Endothelial cell of umbilical vein (primary cell): ENCODE data around the gene SPATA24. TPM values are rescaled to one million over a fixed set of nuclear protein-coding genes. Genes with fewer than 3 reads are reported as not detected.

Experiments used
- BruUV-seq: library from RNA; stranded (reverse); fragments of 400-500 nt; replicated peaks from 2 replicates; lab custom pipeline; 2021; lab: Mats Ljungman, UMichigan
- CTCF ChIA-PET: fragments of 300-600, 350-600 bp; sonication (Branson Sonifier 250); formaldehyde crosslinking; loops from one replicate; lab custom pipeline; 2021; ENCODE audit warnings: antibody characterized with exemption, inconsistent platforms; lab: Charles Lee
- POLR2A ChIA-PET: fragments of 300-600, 350-600 bp; sonication (Branson Sonifier 250); formaldehyde crosslinking; loops from one replicate; lab custom pipeline; 2021; ENCODE audit warnings: antibody characterized with exemption, inconsistent platforms; lab: Charles Lee
- DNase-seq: peaks from one replicate; pipeline ENCODE4 v3.0.0-alpha.2; 2011; ENCODE audit warnings: low read depth, low spot score
- FAIRE-seq: peaks from 2 replicates; lab custom pipeline; 2011; peaks lifted over from hg19 to GRCh38; lab: Jason Lieb, UNC
- H2AFZ ChIP-seq: 2 replicates; pipeline ENCODE4 v1.6.0; 2012; ENCODE audit warnings: low read depth, low read length, control low read depth, inconsistent platforms
- H3K27ac ChIP-seq: 2 replicates; pipeline ENCODE4 v1.5.1; 2011; ENCODE audit warnings: low read depth, mild to moderate bottlenecking, control low read depth, low read length, moderate library complexity; ENCODE audit not compliant: insufficient read depth
- H3K27me3 ChIP-seq, 2 experiments: 2 replicates each; pipeline versions ENCODE4 v1.6.0 to v1.6.1; 2011; ENCODE audit warnings: low read length in 2 of 2, mixed read lengths in 1 of 2; ENCODE audit not compliant: control insufficient read depth in 2 of 2, insufficient read depth in 2 of 2
- H3K36me3 ChIP-seq, 2 experiments: 2 replicates in 1 of 2; 3 replicates in 1 of 2; pipeline ENCODE4 v1.5.1; 2011; ENCODE audit warnings: low read length in 2 of 2, mild to moderate bottlenecking in 1 of 2, moderate library complexity in 1 of 2; ENCODE audit not compliant: control insufficient read depth in 2 of 2, insufficient read depth in 2 of 2; ENCODE audit errors: extremely low read depth in 1 of 2
- H3K4me1 ChIP-seq: 3 replicates; pipeline ENCODE4 v1.5.1; 2011; ENCODE audit warnings: mild to moderate bottlenecking, low read length; ENCODE audit not compliant: control insufficient read depth, insufficient read depth; ENCODE audit errors: extremely low read depth
- H3K4me2 ChIP-seq: 2 replicates; pipeline ENCODE4 v1.6.1; 2011; ENCODE audit warnings: low read length, control low read depth, mixed read lengths; ENCODE audit not compliant: insufficient read depth
- H3K4me3 ChIP-seq, 3 experiments: fragments of 200-600 bp in 1 of 3; sonication (generic), shearing (Covaris generic) in 1 of 3; replicated peaks in 1 of 3; 2 replicates each; pipeline ENCODE4 v1.5.1; 2011 to 2016; ENCODE audit warnings: control low read depth in 3 of 3, low read length in 3 of 3, mild to moderate bottlenecking in 2 of 3, inconsistent platforms in 1 of 3, low read depth in 1 of 3, moderate library complexity in 1 of 3; ENCODE audit not compliant: insufficient read depth in 1 of 3
- H3K79me2 ChIP-seq: 2 replicates; pipeline ENCODE4 v1.6.0; 2012; ENCODE audit warnings: low read length, inconsistent platforms; ENCODE audit not compliant: control insufficient read depth, insufficient read depth
- H3K9ac ChIP-seq: replicated peaks from 2 replicates; pipeline ENCODE3; 2011; ENCODE audit warnings: low read length, control low read depth; ENCODE audit not compliant: insufficient read depth; ENCODE audit errors: extremely low read depth
- H3K9me1 ChIP-seq: replicated peaks from 3 replicates; pipeline ENCODE4 v1.6.0; 2011; ENCODE audit warnings: mild to moderate bottlenecking, low read length; ENCODE audit not compliant: control insufficient read depth, insufficient read depth; ENCODE audit errors: extremely low read depth
- H3K9me3 ChIP-seq: replicated peaks from 2 replicates; pipeline ENCODE4 v1.5.1; 2012; ENCODE audit warnings: low read length, inconsistent platforms; ENCODE audit not compliant: control insufficient read depth, insufficient read depth
- H4K20me1 ChIP-seq: replicated peaks from 2 replicates; pipeline ENCODE3; 2011; ENCODE audit warnings: mild to moderate bottlenecking, low read length; ENCODE audit not compliant: control insufficient read depth, insufficient read depth; ENCODE audit errors: extremely low read depth
- CTCF ChIP-seq, 2 donors: IDR thresholded peaks; 1 replicate in 1 of 2; 2 replicates in 1 of 2; pipeline ENCODE4 v1.5.1; 2011; ENCODE audit warnings: low read length in 2 of 2, mild to moderate bottlenecking in 2 of 2, moderate library complexity in 2 of 2, control low read depth in 1 of 2, inconsistent platforms in 1 of 2, low read depth in 1 of 2; ENCODE audit not compliant: insufficient read depth in 1 of 2; ENCODE audit errors: extremely low read depth in 1 of 2
- GATA2 ChIP-seq: IDR thresholded peaks from 2 replicates; pipeline ENCODE4 v1.7.0; 2011; ENCODE audit warnings: low read depth, mild to moderate bottlenecking, moderate library complexity, mixed read lengths, low read length; ENCODE audit not compliant: insufficient read length, insufficient read depth
- MAX ChIP-seq: IDR thresholded peaks from 2 replicates; pipeline ENCODE4 v1.6.1; 2011; ENCODE audit not compliant: insufficient read depth, insufficient read length
- MYC ChIP-seq: IDR thresholded peaks from one replicate; pipeline ENCODE4 v1.6.1; 2011; ENCODE audit warnings: mild to moderate bottlenecking, low read depth, low read length
- POLR2A ChIP-seq: IDR thresholded peaks from 2 replicates; pipeline ENCODE4 v1.6.1; 2012; ENCODE audit warnings: low read depth, mild to moderate bottlenecking, control low read depth, low read length
- POLR2AphosphoS5 ChIP-seq: IDR thresholded peaks from 2 replicates; pipeline ENCODE4 v1.6.1; 2012; ENCODE audit warnings: low read depth, mild to moderate bottlenecking, control low read depth, low read length, moderate library complexity; ENCODE audit not compliant: insufficient read depth
- dilution Hi-C: fragments of 300-500 bp; cut with MboI; formaldehyde crosslinking; loops from one replicate; pipeline ENCODE4 v1.15.0; 2019; ENCODE audit warnings: low sequenced_read_pairs; ENCODE audit not compliant: extremely low pct_ligation_motif_present
- intact Hi-C: fragments of 100-400 bp; cut with micrococcal nuclease; formaldehyde crosslinking; loops from one replicate; pipeline ENCODE4 v1.10.0; 2022
- polyA plus RNA-seq, 4 experiments: library from polyadenylated mRNA; depleted of rRNA in 3 of 4; stranded (reverse) in 3 of 4; unstranded in 1 of 4; fragments of >200 nt; gene quantifications; 2 replicates each; pipeline versions ENCODE4 v1.2.1 to v1.2.3, GENCODE V29; 2011 to 2012; ENCODE audit warnings: missing spikeins in 1 of 4
- total RNA-seq: library from RNA; stranded (reverse); gene quantifications from 2 replicates; pipeline ENCODE4 v1.2.3, GENCODE V29; 2021

SPATA24 gene
- total and polyA plus RNA-seq, 2 donors (not counting 3 experiments of a cell fraction or from before 2014, with no cell fraction given): 3.2 to 7.9 TPM

GRCh38 chr5:139418793-139419192 lies 14.9 kb upstream of the SPATA24 start:
- no peak overlapping the region for H3K4me3 ChIP-seq
- ChIA-PET POLR2A (no interaction called here), CTCF (interaction anchor here (0.6 to 9.0 kb wide), 10 partner anchors 11 to 215 kb away, joined by 3 to 191 read pairs (median 3); partner anchors contain the start of genes SPATA24 and UBE2D2)
- no TSS peak for BruUV-seq
- H3K4me2 ChIP-seq: peak overlapping the region; percentile 65
- H3K27me3 ChIP-seq: no peaks in the 10 kb centered on the region
- TF ChIP-seq POLR2AphosphoS5 (no peak), MAX (no peak), MYC (no peak)
- no peaks in the 10 kb centered on the region for H4K20me1 ChIP-seq
- FAIRE-seq: no peak
- H3K9ac ChIP-seq: peak overlapping the region; percentile 2
- peaks cover 11 to 16% of the 10 kb centered on the region in 2 experiments for H3K36me3 ChIP-seq
- intact Hi-C loops (no loop called here), dilution Hi-C loops (loop anchor here (10.0 kb wide), 1 partner anchor 106 kb away; no protein-coding TSS in a partner anchor)
- H3K4me1 ChIP-seq: peaks cover 25% of the 10 kb centered on the region
- no peaks in the 10 kb centered on the region for H3K79me2 ChIP-seq
- peak overlapping the region; percentile 7 for H3K27ac ChIP-seq
- H3K9me1 ChIP-seq: no peaks in the 10 kb centered on the region
- no peak overlapping the region for H2AFZ ChIP-seq
- no peaks in the 10 kb centered on the region for H3K9me3 ChIP-seq
- DNase-seq: peak; percentile 54

DNA sequence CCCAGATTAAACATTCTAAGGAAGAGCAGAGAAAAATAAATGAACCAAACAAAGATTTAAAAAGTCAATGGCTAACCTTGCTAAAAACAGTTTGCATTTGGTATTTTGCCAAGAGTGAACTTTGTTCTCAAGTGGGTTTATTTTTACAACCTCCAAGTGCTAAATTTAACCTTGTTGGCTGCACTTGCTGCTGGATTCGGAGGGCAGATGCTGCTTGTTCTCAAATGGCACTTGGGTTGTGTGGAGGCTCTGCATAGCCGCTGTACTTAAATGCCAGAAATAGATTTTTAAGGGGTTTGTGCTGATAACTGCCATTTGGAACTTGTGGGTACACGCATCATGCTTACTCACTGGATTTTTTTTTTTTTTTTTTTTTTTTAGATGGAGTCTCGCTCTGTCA lies 13.3 kb upstream of the SPATA24 start:
- intact Hi-C loops: no loop called here
- ChIA-PET POLR2A (no interaction called here), CTCF (interaction anchor here (0.7 to 9.0 kb wide), 3 partner anchors 11 to 102 kb away, joined by 3 to 191 read pairs (median 6); no protein-coding TSS in a partner anchor)
- H3K36me3 ChIP-seq: peaks cover 12% of the 10 kb centered on the region in 2 experiments
- H3K79me2 ChIP-seq: no peaks in the 10 kb centered on the region
- H4K20me1 ChIP-seq: no peaks in the 10 kb centered on the region
- no peak overlapping the region for H3K4me2 ChIP-seq
- no peaks in the 10 kb centered on the region for H3K9me1 ChIP-seq
- peaks cover 25% of the 10 kb centered on the region for H3K4me1 ChIP-seq
- DNase-seq: peak; percentile 26
- dilution Hi-C loops: loop anchor here (10.0 kb wide), 1 partner anchor 108 kb away; no protein-coding TSS in a partner anchor
- no peaks in the 10 kb centered on the region for H3K27me3 ChIP-seq
- no peak overlapping the region for H3K9ac ChIP-seq
- H2AFZ ChIP-seq: no peak overlapping the region
- FAIRE-seq: peak; percentile 62
- TF ChIP-seq CTCF (IDR thresholded peaks at IDR 0.05; ENCODE audit: extremely low read depth in 1 of 2, insufficient read depth in 1 of 2, low read depth in 1 of 2, low read length in 2 of 2): no peak
- TF ChIP-seq POLR2AphosphoS5: no peak
- TF ChIP-seq POLR2A: no peak
- no peak for TF ChIP-seq GATA2
- BruUV-seq: no TSS peak
- no peak overlapping the region for H3K4me3 ChIP-seq
- no peak overlapping the region for H3K27ac ChIP-seq
- H3K9me3 ChIP-seq: no peaks in the 10 kb centered on the region
